CD4-positive, alpha-beta T cell (primary cell): ENCODE data around the gene DEPDC4. TPM values are rescaled to one million over a fixed set of nuclear protein-coding genes. Genes with fewer than 3 reads are reported as not detected.

Experiments
- ATAC-seq: fragments of 200-7000 bp; cut with Tn5 transposase; one replicate; pipeline ENCODE4 v1.10.0; 2022; ENCODE audit warnings: mild to moderate bottlenecking; ENCODE audit not compliant: poor library complexity
- CTCF ChIA-PET: fragments of 350-600 bp; sonication (Branson Sonifier 250); formaldehyde crosslinking; loops from one replicate; lab custom pipeline; 2021; ENCODE audit warnings: antibody characterized with exemption, inconsistent platforms; lab: Charles Lee
- POLR2A ChIA-PET: fragments of 350-600 bp; sonication (Branson Sonifier 250); formaldehyde crosslinking; loops from one replicate; lab custom pipeline; 2021; ENCODE audit warnings: antibody characterized with exemption, inconsistent platforms; lab: Charles Lee
- DNase-seq, 14 experiments: peaks; one replicate each; pipeline ENCODE4 v3.0.0-alpha.2; 2013 to 2020; ENCODE audit warnings: mixed read lengths in 2 of 14
- H3K27ac ChIP-seq, 2 donors: one replicate each; pipeline versions ENCODE4 v1.5.1 to v1.7.0; 2013; ENCODE audit warnings: low read length in 2 of 2, low read depth in 1 of 2, mild to moderate bottlenecking in 1 of 2
- H3K27me3 ChIP-seq, 2 experiments: 1 replicate in 1 of 2; 2 replicates in 1 of 2; pipeline versions ENCODE4 v1.6.1 to v1.7.0; 2013; ENCODE audit warnings: low read length in 2 of 2, control low read depth in 1 of 2, mild to moderate bottlenecking in 1 of 2, moderate library complexity in 1 of 2; ENCODE audit not compliant: insufficient read depth in 2 of 2, control insufficient read depth in 1 of 2
- H3K36me3 ChIP-seq: one replicate; pipeline ENCODE4 v1.6.1; 2013; ENCODE audit warnings: low read length, control low read depth; ENCODE audit not compliant: insufficient read depth
- H3K4me1 ChIP-seq: one replicate; pipeline ENCODE4 v1.6.1; 2013; ENCODE audit warnings: low read length, control low read depth; ENCODE audit not compliant: insufficient read depth
- H3K4me3 ChIP-seq: one replicate; pipeline ENCODE4 v1.5.1; 2013; ENCODE audit warnings: mild to moderate bottlenecking, low read length, moderate library complexity
- H3K9me3 ChIP-seq, 2 experiments: 1 replicate in 1 of 2; 2 replicates in 1 of 2; pipeline versions ENCODE4 v1.6.1 to v1.7.0; 2013; ENCODE audit warnings: low read length in 2 of 2, mild to moderate bottlenecking in 2 of 2, control low read depth in 1 of 2, moderate library complexity in 1 of 2; ENCODE audit not compliant: control insufficient read depth in 1 of 2, insufficient read depth in 1 of 2
- H3K27ac Mint-ChIP-seq: one replicate; pipeline ENCODE4 v1.8.0; 2020; ENCODE audit warnings: mixed read lengths
- H3K27me3 Mint-ChIP-seq: one replicate; pipeline ENCODE4 v1.8.0; 2021; ENCODE audit warnings: mixed read lengths
- H3K36me3 Mint-ChIP-seq: one replicate; pipeline ENCODE4 v1.8.0; 2021; ENCODE audit warnings: low read depth, mixed read lengths
- H3K4me1 Mint-ChIP-seq: one replicate; pipeline ENCODE4 v1.8.0; 2021; ENCODE audit warnings: low read depth, mixed read lengths
- H3K4me3 Mint-ChIP-seq: one replicate; pipeline ENCODE4 v1.8.0; 2020; ENCODE audit warnings: mild to moderate bottlenecking, mixed read lengths
- H3K9me3 Mint-ChIP-seq: one replicate; pipeline ENCODE4 v1.8.0; 2020; ENCODE audit warnings: mixed read lengths
- intact Hi-C, 2 experiments: fragments of 100-400 bp; cut with DNase I in 1 of 2; cut with micrococcal nuclease in 1 of 2; formaldehyde crosslinking; loops; one replicate each; pipeline versions ENCODE4 v1.15.1 to v1.9.0; 2023 to 2025; cut with DNase I, micrococcal nuclease
- total RNA-seq, 174 experiments: library from RNA in 2 of 174; stranded (reverse) in 2 of 174; gene quantifications; one replicate each; pipeline ENCODE4 v1.2.3 and lab custom pipeline; 2021 to 2026
- TF ChIP-seq, protein P1 (sequence below): fragments of 200-600 bp; IDR thresholded peaks from one replicate; pipeline ENCODE4 v1.8.0; 2022; ENCODE audit warnings: antibody characterized with exemption, mild to moderate bottlenecking

The DEPDC4 gene
- total RNA-seq, 2 experiments from 2014 or later, result 0.27 to 0.50 TPM

DNA sequence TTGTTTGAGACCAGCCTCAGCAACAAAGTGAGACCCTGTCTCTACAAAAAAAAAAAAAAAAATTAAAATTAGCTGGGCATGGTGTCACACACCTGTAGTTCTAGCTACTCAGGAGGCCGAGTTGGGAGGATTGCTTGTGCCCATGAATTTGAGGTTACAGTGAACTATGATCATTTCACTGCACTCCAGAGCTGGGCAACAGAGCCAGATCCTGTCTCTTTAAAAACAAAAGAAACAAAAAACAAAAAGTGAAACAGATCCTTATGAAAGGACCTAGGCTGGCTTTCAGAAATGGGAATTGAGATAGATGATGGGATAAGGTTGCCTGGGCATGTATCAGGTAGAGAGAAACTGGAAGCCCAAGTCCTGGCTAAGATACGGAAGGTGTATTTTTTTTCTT is 52.4 kb downstream of the DEPDC4 start:
- TF ChIP-seq, protein P1, sequence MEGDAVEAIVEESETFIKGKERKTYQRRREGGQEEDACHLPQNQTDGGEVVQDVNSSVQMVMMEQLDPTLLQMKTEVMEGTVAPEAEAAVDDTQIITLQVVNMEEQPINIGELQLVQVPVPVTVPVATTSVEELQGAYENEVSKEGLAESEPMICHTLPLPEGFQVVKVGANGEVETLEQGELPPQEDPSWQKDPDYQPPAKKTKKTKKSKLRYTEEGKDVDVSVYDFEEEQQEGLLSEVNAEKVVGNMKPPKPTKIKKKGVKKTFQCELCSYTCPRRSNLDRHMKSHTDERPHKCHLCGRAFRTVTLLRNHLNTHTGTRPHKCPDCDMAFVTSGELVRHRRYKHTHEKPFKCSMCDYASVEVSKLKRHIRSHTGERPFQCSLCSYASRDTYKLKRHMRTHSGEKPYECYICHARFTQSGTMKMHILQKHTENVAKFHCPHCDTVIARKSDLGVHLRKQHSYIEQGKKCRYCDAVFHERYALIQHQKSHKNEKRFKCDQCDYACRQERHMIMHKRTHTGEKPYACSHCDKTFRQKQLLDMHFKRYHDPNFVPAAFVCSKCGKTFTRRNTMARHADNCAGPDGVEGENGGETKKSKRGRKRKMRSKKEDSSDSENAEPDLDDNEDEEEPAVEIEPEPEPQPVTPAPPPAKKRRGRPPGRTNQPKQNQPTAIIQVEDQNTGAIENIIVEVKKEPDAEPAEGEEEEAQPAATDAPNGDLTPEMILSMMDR, result no peak
- DNase-seq, result no peak
- ChIA-PET CTCF (no interaction called here), POLR2A (interaction anchor here (0.6 kb wide), 1 partner anchor 13 kb away, joined by 3 read pairs; no protein-coding TSS in a partner anchor)
- H3K9me3 Mint-ChIP-seq, result no peaks in the 10 kb centered on the region
- H3K4me1 Mint-ChIP-seq, result no peaks in the 10 kb centered on the region
- H3K27me3 Mint-ChIP-seq, result no peaks in the 10 kb centered on the region
- Histone ChIP-seq H3K36me3 (peaks cover 85% of the 10 kb centered on the region), H3K9me3 (no peaks in the 10 kb centered on the region), H3K4me3 (no peak overlapping the region), H3K27ac (no peak overlapping the region), H3K4me1 (no peaks in the 10 kb centered on the region), H3K27me3 (no peaks in the 10 kb centered on the region)
- intact Hi-C loops, result no loop called here
- H3K36me3 Mint-ChIP-seq, result peaks cover 90% of the 10 kb centered on the region
- no peak overlapping the region for H3K4me3 Mint-ChIP-seq
- no peak overlapping the region for H3K27ac Mint-ChIP-seq
- ATAC-seq, result no peak

DNA sequence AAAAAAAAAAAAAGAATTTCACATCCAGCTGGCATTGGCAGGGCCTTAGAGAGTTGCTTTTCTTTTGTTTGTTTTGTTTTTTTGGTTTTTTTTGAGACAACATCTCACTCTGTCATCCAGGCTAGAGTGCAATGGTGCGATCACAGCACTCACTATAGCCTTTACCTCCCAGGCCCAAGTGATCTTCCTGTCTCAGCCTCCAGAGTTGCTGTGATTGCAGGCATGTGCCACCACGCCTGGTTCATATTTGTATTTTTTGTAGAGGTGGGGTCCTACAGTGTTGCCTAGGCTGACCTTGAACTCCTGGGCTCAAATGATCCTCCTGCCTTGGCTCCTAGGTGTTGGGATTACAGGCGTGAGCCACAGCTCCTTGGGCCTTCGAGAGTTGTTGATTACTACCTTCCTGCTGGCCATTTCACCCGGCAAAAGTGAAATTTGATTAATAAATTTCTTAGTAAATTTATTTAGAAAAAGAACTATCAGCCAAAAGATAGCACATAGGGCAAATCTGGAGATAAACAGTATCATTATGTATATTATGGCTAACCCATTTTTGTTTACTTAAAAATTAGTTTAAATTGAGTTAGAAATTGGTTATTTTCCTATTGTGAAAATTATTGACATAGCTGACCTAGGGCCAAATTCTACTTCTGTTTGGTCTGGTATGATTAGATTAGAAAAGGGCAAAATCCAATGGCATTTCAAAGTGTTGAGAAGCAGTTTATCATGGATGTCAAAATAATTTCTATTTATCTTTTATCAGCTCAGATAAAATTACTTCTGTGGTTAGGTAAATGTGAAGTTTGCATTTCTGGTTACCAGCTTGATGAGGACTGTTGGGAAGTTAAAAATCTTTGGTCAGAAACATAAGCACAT is 53.6 kb downstream of the DEPDC4 start:
- intact Hi-C loops, result no loop called here
- no peaks in the 10 kb centered on the region for H3K27me3 ChIP-seq
- H3K27ac Mint-ChIP-seq, result no peak overlapping the region
- no peak for DNase-seq
- no peak for ATAC-seq
- H3K4me1 ChIP-seq, result peaks cover 2% of the 10 kb centered on the region
- TF ChIP-seq, protein P1, result no peak
- peaks cover 92% of the 10 kb centered on the region for H3K36me3 Mint-ChIP-seq
- no peaks in the 10 kb centered on the region for H3K27me3 Mint-ChIP-seq
- H3K4me3 ChIP-seq, result no peak overlapping the region
- peaks cover 85% of the 10 kb centered on the region for H3K36me3 ChIP-seq
- H3K9me3 ChIP-seq, result no peaks in the 10 kb centered on the region
- POLR2A ChIA-PET, result no interaction called here
- no peak overlapping the region for H3K4me3 Mint-ChIP-seq
- CTCF ChIA-PET, result no interaction called here
- no peaks in the 10 kb centered on the region for H3K9me3 Mint-ChIP-seq
- no peak overlapping the region for H3K27ac ChIP-seq
- H3K4me1 Mint-ChIP-seq, result no peaks in the 10 kb centered on the region

DNA sequence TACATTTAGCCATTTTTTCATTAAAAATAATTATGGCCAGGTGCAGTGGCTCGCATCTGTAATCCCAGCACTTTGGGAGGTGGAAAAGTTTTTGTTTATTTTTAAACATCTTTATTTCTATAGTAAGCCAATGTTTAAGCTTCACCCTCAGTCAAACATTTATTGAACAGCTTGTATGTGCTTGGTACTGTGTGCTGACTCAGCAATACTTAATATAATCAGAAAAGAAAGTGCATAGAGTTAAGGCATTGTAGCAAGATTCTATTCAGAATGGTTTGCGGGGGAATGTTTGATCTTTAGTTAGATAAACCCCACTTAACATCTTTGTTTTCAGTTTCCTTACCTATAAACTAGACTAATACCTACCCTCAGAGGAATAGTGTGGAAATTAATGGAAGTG is 55.2 kb downstream of the DEPDC4 start:
- H3K9me3 Mint-ChIP-seq, result no peaks in the 10 kb centered on the region
- H3K36me3 ChIP-seq, result peaks cover 91% of the 10 kb centered on the region
- no peak overlapping the region for H3K4me3 Mint-ChIP-seq
- ChIA-PET CTCF (no interaction called here), POLR2A (interaction anchor here (2.1 kb wide), 1 partner anchor 11 kb away, joined by 6 read pairs; the partner anchor contains the start of gene ACTR6)
- no peaks in the 10 kb centered on the region for H3K27me3 ChIP-seq
- DNase-seq, result no peak
- TF ChIP-seq, protein P1, result no peak
- no peaks in the 10 kb centered on the region for H3K9me3 ChIP-seq
- intact Hi-C loops, result no loop called here
- no peak overlapping the region for H3K27ac Mint-ChIP-seq
- no peak overlapping the region for H3K4me3 ChIP-seq
- no peaks in the 10 kb centered on the region for H3K27me3 Mint-ChIP-seq
- peaks cover 2% of the 10 kb centered on the region for H3K4me1 ChIP-seq
- no peak overlapping the region for H3K27ac ChIP-seq
- H3K36me3 Mint-ChIP-seq, result peaks cover 93% of the 10 kb centered on the region
- H3K4me1 Mint-ChIP-seq, result no peaks in the 10 kb centered on the region
- ATAC-seq, result no peak
